ENCODE results near the gene IRF7. TPM values are rescaled to one million over a fixed set of nuclear protein-coding genes. Genes with fewer than 3 reads are reported as not detected.

IRF7 gene
- total and polyA plus RNA-seq, 2 of the 4 experiments (the other 2 are of a cell fraction), result 1.6 to 4.5 TPM

DNA sequence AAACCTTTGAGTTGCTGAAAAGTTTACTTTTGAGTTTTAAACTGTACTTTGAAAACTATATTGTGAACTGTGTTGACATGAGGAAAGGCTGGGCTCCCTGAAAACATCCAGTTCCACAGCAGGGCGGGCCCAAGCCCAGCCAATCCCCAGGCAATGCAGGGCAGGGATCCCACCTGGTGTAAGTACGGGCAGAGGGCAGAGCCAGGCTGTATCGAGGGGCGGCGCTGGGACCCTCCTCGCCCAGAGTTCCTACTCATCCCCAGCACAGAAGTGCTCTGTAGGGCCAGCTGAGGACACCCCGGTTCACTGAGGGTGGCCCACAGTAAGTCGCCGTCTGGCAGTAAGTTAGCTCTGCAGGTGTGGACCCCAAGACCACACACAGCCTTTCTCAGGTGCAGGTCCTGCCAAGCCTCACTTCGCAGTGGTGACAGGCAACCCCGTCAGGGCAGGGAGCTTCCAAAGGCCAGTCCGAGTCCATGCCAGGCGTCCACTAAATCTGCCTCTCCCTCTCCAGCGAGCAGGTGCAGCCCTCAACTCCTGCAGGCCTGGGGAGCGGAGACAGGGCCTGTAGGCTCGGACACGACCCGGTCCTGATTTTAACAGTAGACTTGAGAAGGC lies 48.6 kb downstream of the IRF7 start:
- Histone ChIP-seq H4K5ac (ENCODE audit: low read depth, low read length) (peak overlapping the region; percentile 94; the same call in 1 of the 2 replicates), H2BK15ac (ENCODE audit: low read depth, low read length) (no peak overlapping the region), H3K23ac (ENCODE audit: low read depth, low read length) (no peak overlapping the region; the same call in none of the 2 replicates), H3K79me1 (ENCODE audit: low read depth in 1 of 2, low read length in 2 of 2) (peaks cover 30 to 43% of the 10 kb centered on the region in 2 experiments; a peak in 3 of 4 replicates), H2AK5ac (ENCODE audit: low read depth, low read length) (peak overlapping the region; percentile 100), H3K36me3 (ENCODE audit: control insufficient read depth, insufficient read depth, low read length) (peaks cover 14% of the 10 kb centered on the region), H3K56ac (ENCODE audit: extremely low read depth, insufficient read depth, low read length) (no peak overlapping the region), H3K9ac (ENCODE audit: low read depth, low read length) (peak overlapping the region; percentile 100), H3K9me1 (ENCODE audit: insufficient read depth, low read length) (no peaks in the 10 kb centered on the region), H3K27ac (ENCODE audit: insufficient read depth, low read length) (peak overlapping the region; percentile 96; the same call in 1 of the 2 replicates), H3K9me3 (ENCODE audit: control insufficient read depth, insufficient read depth, low read length) (no peaks in the 10 kb centered on the region), H4K91ac (ENCODE audit: insufficient read depth, low read depth, low read length) (no peak overlapping the region), H2BK20ac (ENCODE audit: low read depth, low read length) (no peak overlapping the region), H4K8ac (ENCODE audit: low read depth in 2 of 2, low read length in 2 of 2) (peak overlapping the region; percentile 65 to 98; a peak in 2 of 4 replicates), H3K14ac (replicated peaks; ENCODE audit: low read depth, low read length) (peak overlapping the region; percentile 96; the same call in 1 of the 2 replicates), H2BK5ac (ENCODE audit: low read depth, low read length, poor library complexity, severe bottlenecking) (peak overlapping the region; percentile 99), H3K4me2 (ENCODE audit: low read depth, low read length) (peak overlapping the region; percentile 99), H2BK120ac (ENCODE audit: low read depth, low read length) (no peak overlapping the region), H3K18ac (ENCODE audit: low read depth, low read length) (no peak overlapping the region), H3K27me3 (ENCODE audit: control insufficient read depth, insufficient read depth, low read length) (no peaks in the 10 kb centered on the region), H3K4me3 (ENCODE audit: insufficient read depth, low read depth, low read length) (peak overlapping the region; percentile 100), H2AK9ac (replicated peaks; ENCODE audit: low read depth, low read length, poor library complexity) (peak overlapping the region; percentile 100), H4K20me1 (ENCODE audit: insufficient read depth, low read length) (peaks cover 29% of the 10 kb centered on the region), H3K4ac (ENCODE audit: low read depth, low read length) (no peak overlapping the region), H3K4me1 (ENCODE audit: control insufficient read depth, insufficient read depth, low read length) (peaks cover 17% of the 10 kb centered on the region), H2AFZ (replicated peaks; ENCODE audit: low read length, poor library complexity) (no peak overlapping the region)
- CTCF ChIA-PET, result no interaction called here
- WGBS, 2 experiments (ENCODE audit: extremely low coverage in 2 of 2, insufficient read length in 1 of 2), result 93% methylated on average over 3 of the region's 18 CpGs; no CpG with 5 or more reads in 1 of the 2 experiments
- intact Hi-C loops (cut with micrococcal nuclease) (no loop called here), in situ Hi-C loops (cut with MboI; ENCODE audit: low sequenced_read_pairs) (no loop called here), dilution Hi-C loops (cut with HindIII; ENCODE audit: low sequenced_read_pairs, unreplicated experiment) (no loop called here)
- BruUV-seq (replicated peaks), result no TSS peak
- TF ChIP-seq FOS (IDR thresholded peaks at IDR 0.05; ENCODE audit: low read depth, low read length) (no peak), MAZ (IDR thresholded peaks at IDR 0.05; ENCODE audit: borderline replicate concordance, low read depth, low read length) (no peak), SMC3 (IDR thresholded peaks at IDR 0.05; ENCODE audit: low read depth, low read length) (no peak), MAFK (IDR thresholded peaks at IDR 0.05; ENCODE audit: low read depth, low read length) (no peak), POLR2A (IDR thresholded peaks at IDR 0.05; ENCODE audit: low read depth, low read length) (no peak), MXI1 (IDR thresholded peaks at IDR 0.05; ENCODE audit: borderline replicate concordance, low read depth, low read length) (no peak), NFE2L2 (IDR thresholded peaks at IDR 0.05; ENCODE audit: low read depth, low read length) (no peak), RAD21 (IDR thresholded peaks at IDR 0.05; ENCODE audit: low read length) (no peak), CEBPB (IDR thresholded peaks at IDR 0.05; ENCODE audit: low read depth, low read length) (no peak), RFX5 (IDR thresholded peaks at IDR 0.05; ENCODE audit: low read depth, low read length) (no peak), USF2 (IDR thresholded peaks at IDR 0.05; ENCODE audit: low read depth, low read length) (no peak)
- TF ChIP-seq, protein P1, sequence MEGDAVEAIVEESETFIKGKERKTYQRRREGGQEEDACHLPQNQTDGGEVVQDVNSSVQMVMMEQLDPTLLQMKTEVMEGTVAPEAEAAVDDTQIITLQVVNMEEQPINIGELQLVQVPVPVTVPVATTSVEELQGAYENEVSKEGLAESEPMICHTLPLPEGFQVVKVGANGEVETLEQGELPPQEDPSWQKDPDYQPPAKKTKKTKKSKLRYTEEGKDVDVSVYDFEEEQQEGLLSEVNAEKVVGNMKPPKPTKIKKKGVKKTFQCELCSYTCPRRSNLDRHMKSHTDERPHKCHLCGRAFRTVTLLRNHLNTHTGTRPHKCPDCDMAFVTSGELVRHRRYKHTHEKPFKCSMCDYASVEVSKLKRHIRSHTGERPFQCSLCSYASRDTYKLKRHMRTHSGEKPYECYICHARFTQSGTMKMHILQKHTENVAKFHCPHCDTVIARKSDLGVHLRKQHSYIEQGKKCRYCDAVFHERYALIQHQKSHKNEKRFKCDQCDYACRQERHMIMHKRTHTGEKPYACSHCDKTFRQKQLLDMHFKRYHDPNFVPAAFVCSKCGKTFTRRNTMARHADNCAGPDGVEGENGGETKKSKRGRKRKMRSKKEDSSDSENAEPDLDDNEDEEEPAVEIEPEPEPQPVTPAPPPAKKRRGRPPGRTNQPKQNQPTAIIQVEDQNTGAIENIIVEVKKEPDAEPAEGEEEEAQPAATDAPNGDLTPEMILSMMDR (conservative IDR thresholded peaks at IDR 0.05; ENCODE audit: low read depth, low read length), result no peak
- TF ChIP-seq, protein P2, sequence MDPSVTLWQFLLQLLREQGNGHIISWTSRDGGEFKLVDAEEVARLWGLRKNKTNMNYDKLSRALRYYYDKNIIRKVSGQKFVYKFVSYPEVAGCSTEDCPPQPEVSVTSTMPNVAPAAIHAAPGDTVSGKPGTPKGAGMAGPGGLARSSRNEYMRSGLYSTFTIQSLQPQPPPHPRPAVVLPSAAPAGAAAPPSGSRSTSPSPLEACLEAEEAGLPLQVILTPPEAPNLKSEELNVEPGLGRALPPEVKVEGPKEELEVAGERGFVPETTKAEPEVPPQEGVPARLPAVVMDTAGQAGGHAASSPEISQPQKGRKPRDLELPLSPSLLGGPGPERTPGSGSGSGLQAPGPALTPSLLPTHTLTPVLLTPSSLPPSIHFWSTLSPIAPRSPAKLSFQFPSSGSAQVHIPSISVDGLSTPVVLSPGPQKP (IDR thresholded peaks at IDR 0.05; ENCODE audit: borderline replicate concordance, low read depth, low read length), result no peak
- POLR2A ChIA-PET (ENCODE audit: unreplicated experiment), result no interaction called here
- DNase-seq (no peak), ATAC-seq (ENCODE audit: low read depth) (no peak)
